ENCODE data around the gene MAP4K4. TPM values are rescaled to one million over a fixed set of nuclear protein-coding genes. Genes with fewer than 3 reads are reported as not detected.
A peak's percentile ranks its signal among the peaks of the same experiment; 100 is the strongest.
"Not testable (repeated sequence)": the region's sequence is repeated elsewhere in the genome, so short reads cannot be mapped to it uniquely, and the experiment has no call there.

The MAP4K4 gene
- total RNA-seq, 2 experiments from 2014 or later = 67.2 to 181 TPM

- Histone ChIP-seq H3K9me3 (ENCODE audit: low read length) (no peaks in the 10 kb centered on the region), H3K9me2 (ENCODE audit: insufficient read depth, low read length) (no peaks in the 10 kb centered on the region), H4K20me1 (ENCODE audit: insufficient read depth, low read length) (peaks cover 10% of the 10 kb centered on the region), H3K27ac (ENCODE audit: low read depth, low read length, poor library complexity, severe bottlenecking) (no peak overlapping the region), H3K4me1 (ENCODE audit: insufficient read depth, low read length, poor library complexity, severe bottlenecking) (peaks cover 52% of the 10 kb centered on the region), H3K79me2 (ENCODE audit: insufficient read depth, low read depth, low read length) (peaks cover 80% of the 10 kb centered on the region), H3K36me3 (ENCODE audit: insufficient read depth, low read length) (peaks cover 19% of the 10 kb centered on the region), H3K4me2 (ENCODE audit: low read length) (peak overlapping the region; percentile 18; the same call in 1 of the 2 replicates), H2AFZ (ENCODE audit: low read length) (no peak overlapping the region), H3K4me3 (ENCODE audit: low read depth, low read length, poor library complexity, severe bottlenecking) (no peak overlapping the region)
- intact Hi-C loops (cut with micrococcal nuclease; ENCODE audit: unreplicated experiment) = no loop called here
- CTCF ChIA-PET (ENCODE audit: unreplicated experiment) = no interaction called here
- POLR2A ChIA-PET = interaction anchor here (0.6 to 2.2 kb wide), 13 partner anchors 9 to 652 kb away, joined by 3 to 14 read pairs (median 4); no protein-coding TSS in a partner anchor
- TF ChIP-seq CTCF (conservative IDR thresholded peaks at IDR 0.05; ENCODE audit: low read length) = no peak
- no peak for TF ChIP-seq EZH2phosphoT487 (IDR thresholded peaks at IDR 0.05; ENCODE audit: borderline replicate concordance, low read depth, low read length)
- no TSS peak for BruUV-seq (replicated peaks)
- DNase-seq (ENCODE audit: low spot score) = no peak
These were observed 48.5 kb downstream of the MAP4K4 start for GRCh38 chr2:101745711-101746694.

GRCh38 chr2:101748000-101748399, 50.5 kb downstream of the MAP4K4 start:
- H3K79me2 ChIP-seq (ENCODE audit: insufficient read depth, low read depth, low read length) = peaks cover 82% of the 10 kb centered on the region
- BruUV-seq (replicated peaks) = no TSS peak

DNA sequence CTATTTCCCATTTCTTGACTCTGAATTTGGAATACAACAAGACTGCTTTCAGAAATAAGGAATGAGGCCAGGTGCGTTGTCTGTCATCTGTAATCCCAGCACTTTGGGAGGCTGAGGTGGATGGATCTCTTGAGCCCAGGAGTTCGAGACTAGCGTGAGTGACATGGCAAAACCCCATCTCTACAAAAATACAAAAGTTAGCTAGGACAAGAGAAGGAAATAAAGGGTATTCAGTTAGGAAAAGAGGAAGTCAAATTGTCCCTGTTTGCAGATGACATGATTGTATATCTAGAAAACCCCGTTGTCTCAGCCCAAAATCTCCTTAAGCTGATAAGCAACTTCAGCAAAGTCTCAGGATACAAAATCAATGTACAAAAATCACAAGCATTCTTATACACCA, 51.0 kb downstream of the MAP4K4 start:
- POLR2A ChIA-PET; CTCF ChIA-PET (ENCODE audit: unreplicated experiment): not testable (repeated sequence)
- peaks cover 82% of the 10 kb centered on the region for H3K79me2 ChIP-seq (ENCODE audit: insufficient read depth, low read depth, low read length)

More at GRCh38 chr2:101748000-101748399, 50.5 kb downstream of the MAP4K4 start:
- Histone ChIP-seq H2AFZ (ENCODE audit: low read length) (no peak overlapping the region), H3K4me1 (ENCODE audit: insufficient read depth, low read length, poor library complexity, severe bottlenecking) (peaks cover 59% of the 10 kb centered on the region), H3K27ac (ENCODE audit: low read depth, low read length, poor library complexity, severe bottlenecking) (no peak overlapping the region), H3K4me3 (ENCODE audit: low read depth, low read length, poor library complexity, severe bottlenecking) (no peak overlapping the region), H3K9me3 (ENCODE audit: low read length) (no peaks in the 10 kb centered on the region), H4K20me1 (ENCODE audit: insufficient read depth, low read length) (peaks cover 29% of the 10 kb centered on the region), H3K36me3 (ENCODE audit: insufficient read depth, low read length) (peaks cover 19% of the 10 kb centered on the region), H3K4me2 (ENCODE audit: low read length) (no peak overlapping the region), H3K9me2 (ENCODE audit: insufficient read depth, low read length) (no peaks in the 10 kb centered on the region)
- DNase-seq (ENCODE audit: low spot score) = no peak
- TF ChIP-seq EZH2phosphoT487 (IDR thresholded peaks at IDR 0.05; ENCODE audit: borderline replicate concordance, low read depth, low read length) = no peak
- TF ChIP-seq CTCF (conservative IDR thresholded peaks at IDR 0.05; ENCODE audit: low read length) = no peak
- ChIA-PET CTCF (ENCODE audit: unreplicated experiment) (no interaction called here), POLR2A (interaction anchor here (1.0 kb wide), 1 partner anchor 48 kb away, joined by 3 read pairs; no protein-coding TSS in a partner anchor)
- intact Hi-C loops (cut with micrococcal nuclease; ENCODE audit: unreplicated experiment) = no loop called here

More for the DNA sequence above, 51.0 kb downstream of the MAP4K4 start:
- Histone ChIP-seq H3K4me1 (ENCODE audit: insufficient read depth, low read length, poor library complexity, severe bottlenecking) (peaks cover 59% of the 10 kb centered on the region), H4K20me1 (ENCODE audit: insufficient read depth, low read length) (peaks cover 33% of the 10 kb centered on the region), H3K36me3 (ENCODE audit: insufficient read depth, low read length) (peaks cover 19% of the 10 kb centered on the region)
- H3K9me2 ChIP-seq (ENCODE audit: insufficient read depth, low read length); H3K4me3 ChIP-seq (ENCODE audit: low read depth, low read length, poor library complexity, severe bottlenecking); intact Hi-C loops (cut with micrococcal nuclease; ENCODE audit: unreplicated experiment); DNase-seq (ENCODE audit: low spot score); H3K27ac ChIP-seq (ENCODE audit: low read depth, low read length, poor library complexity, severe bottlenecking); BruUV-seq (replicated peaks); H3K9me3 ChIP-seq (ENCODE audit: low read length); H2AFZ ChIP-seq (ENCODE audit: low read length); H3K4me2 ChIP-seq (ENCODE audit: low read length): not testable (repeated sequence)
